ENCODE data around the gene GNAZ.
"Not testable (repeated sequence)": the region's sequence is repeated elsewhere in the genome, so short reads cannot be mapped to it uniquely, and the experiment has no call there.

The GNAZ gene

DNA sequence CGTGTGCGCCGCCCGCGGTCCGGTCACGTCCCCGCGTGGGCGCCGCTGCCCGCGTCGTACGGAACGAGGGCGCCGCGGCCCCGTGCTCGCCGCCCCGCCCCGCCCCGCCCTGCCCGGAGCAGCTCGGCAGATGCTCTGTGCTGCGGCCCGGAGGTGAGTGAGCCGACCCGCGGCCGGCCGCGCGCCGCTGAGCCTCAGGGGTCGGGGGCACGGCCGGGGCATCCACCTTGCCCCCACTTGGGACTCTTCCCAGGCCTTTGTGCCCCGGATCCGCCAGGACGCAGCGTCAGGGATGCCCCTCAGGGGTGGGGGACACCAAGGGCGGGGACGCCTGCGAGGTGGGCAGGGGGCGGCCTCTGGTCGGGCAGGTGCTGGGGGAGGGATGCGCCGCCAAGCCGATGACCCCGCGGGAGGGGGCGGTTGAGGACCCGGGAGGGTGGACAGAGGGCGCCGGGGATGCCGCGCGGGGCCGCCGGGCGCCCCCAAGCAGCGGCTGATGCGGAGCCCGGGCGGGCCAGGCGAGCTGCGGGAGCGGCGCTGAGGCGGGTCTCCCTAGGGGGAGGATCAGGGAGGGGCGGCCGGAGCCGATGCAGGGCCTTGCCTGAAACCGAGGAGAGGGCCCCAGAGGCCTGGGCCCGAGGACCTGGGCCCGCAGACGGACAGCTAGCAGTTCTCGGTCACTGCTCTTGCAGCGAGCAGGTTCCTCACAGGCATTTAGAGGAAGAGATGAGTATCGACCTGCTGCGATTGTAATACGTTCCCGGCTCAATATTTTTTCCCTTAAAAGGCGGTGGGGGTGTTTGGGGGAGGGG, at the start of gene GNAZ:
Gene GNAZ, plus strand, starts transcription at position 102 of the 812 bp plus-strand sequence. CDS start 25,177 bp downstream, outside the sequence.
- in situ Hi-C loops (cut with HindIII; ENCODE audit: low sequenced_read_pairs) = no loop called here
- peak within 1 kb of the TSS; percentile 49 for H3K4me3 ChIP-seq (ENCODE audit: low read depth, low read length)
- no peak for DNase-seq (ENCODE audit: low read depth, low spot score)
- TF ChIP-seq, protein P1, sequence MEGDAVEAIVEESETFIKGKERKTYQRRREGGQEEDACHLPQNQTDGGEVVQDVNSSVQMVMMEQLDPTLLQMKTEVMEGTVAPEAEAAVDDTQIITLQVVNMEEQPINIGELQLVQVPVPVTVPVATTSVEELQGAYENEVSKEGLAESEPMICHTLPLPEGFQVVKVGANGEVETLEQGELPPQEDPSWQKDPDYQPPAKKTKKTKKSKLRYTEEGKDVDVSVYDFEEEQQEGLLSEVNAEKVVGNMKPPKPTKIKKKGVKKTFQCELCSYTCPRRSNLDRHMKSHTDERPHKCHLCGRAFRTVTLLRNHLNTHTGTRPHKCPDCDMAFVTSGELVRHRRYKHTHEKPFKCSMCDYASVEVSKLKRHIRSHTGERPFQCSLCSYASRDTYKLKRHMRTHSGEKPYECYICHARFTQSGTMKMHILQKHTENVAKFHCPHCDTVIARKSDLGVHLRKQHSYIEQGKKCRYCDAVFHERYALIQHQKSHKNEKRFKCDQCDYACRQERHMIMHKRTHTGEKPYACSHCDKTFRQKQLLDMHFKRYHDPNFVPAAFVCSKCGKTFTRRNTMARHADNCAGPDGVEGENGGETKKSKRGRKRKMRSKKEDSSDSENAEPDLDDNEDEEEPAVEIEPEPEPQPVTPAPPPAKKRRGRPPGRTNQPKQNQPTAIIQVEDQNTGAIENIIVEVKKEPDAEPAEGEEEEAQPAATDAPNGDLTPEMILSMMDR (IDR thresholded peaks at IDR 0.05; ENCODE audit: low read depth, low read length) = no peak

DNA sequence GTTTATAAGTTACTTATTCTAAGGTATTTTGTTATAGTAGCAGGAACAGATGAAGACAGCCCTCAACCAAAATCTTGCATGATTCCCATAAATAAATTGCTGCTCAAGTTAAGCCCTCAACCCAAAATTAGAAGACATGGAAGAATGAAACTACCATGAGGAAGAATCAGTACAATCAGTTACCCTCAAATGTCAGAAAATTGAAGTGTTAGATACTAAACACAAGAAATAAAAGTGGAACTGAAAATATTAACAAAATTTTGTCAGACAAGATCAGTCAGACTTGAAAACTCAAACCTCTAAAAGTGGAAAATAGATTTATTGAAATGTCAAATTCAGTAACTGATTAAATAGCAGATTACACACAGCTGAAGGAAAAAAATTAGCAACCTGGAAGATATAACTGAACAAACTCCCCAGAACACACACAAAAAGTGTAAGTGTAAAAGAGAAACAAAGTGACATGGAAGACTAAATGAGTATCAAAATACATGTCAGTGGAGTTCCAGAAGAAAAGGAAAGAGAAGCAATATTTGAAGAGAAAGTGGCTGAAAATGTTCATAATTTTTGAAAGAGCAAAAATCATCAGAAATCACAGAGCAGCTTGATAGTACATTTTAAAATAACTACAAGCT, 49.5 kb upstream of the GNAZ start:
- no peak for DNase-seq (ENCODE audit: low read depth, low spot score)
- TF ChIP-seq, protein P1 (IDR thresholded peaks at IDR 0.05; ENCODE audit: low read depth, low read length) = no peak
- H3K4me3 ChIP-seq (ENCODE audit: low read depth, low read length) = no peak overlapping the region
- in situ Hi-C loops (cut with HindIII; ENCODE audit: low sequenced_read_pairs) = no loop called here

DNA sequence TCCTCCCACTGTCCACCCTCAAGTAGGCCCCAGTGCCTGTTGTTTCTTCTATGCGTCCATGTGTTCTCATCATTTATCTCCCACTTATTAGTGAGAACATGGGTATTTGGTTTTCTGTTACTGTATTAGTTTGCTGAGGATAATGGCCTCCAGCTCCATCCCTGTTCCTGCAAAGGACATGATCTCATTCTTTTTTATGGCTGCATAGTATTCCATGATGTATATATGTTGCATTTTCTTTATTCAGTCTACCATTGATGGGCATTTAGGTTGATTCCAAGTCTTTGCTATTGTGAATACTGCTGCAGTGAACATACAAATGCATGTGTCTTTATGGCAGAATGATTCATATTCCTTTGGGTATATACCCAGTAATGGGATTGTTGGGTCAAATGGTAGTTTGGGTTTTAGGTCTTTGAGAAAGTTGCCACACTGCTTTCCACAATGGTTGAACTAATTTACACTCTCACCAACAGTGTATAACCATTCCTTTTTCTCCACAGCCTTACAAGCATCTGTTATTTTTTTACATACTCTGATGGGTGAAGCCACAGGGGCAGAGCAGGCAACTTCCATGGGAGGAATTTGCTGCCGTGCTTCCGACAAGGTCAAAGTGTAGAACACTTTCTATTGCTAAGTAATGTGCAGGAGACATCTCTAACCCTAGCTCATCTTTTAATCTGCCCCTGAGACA, 48.5 kb upstream of the GNAZ start:
- in situ Hi-C loops (cut with HindIII; ENCODE audit: low sequenced_read_pairs); H3K4me3 ChIP-seq (ENCODE audit: low read depth, low read length); DNase-seq (ENCODE audit: low read depth, low spot score): not testable (repeated sequence)

DNA sequence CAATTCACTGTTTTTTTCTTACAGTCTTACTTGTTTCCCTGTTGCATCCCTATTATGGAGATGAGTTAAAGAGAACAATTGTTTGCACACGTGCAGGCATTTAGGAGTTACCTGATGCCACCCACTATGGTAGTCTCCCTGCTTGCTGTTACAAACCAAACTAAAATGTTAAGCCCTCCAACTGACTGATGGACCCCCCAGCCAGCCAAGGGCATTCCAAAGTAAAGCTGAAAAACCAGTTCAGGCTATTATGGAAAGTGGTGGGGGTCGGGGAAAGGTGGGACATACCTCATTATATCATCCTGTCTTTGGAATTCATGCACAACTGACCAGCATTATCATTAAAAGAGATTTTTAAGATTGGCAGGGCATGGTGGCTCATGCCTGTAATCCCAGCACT, 47.0 kb upstream of the GNAZ start:
- no peak for DNase-seq (ENCODE audit: low read depth, low spot score)
- no peak overlapping the region for H3K4me3 ChIP-seq (ENCODE audit: low read depth, low read length)
- in situ Hi-C loops (cut with HindIII; ENCODE audit: low sequenced_read_pairs) = no loop called here
- TF ChIP-seq, protein P1 (IDR thresholded peaks at IDR 0.05; ENCODE audit: low read depth, low read length) = no peak

DNA sequence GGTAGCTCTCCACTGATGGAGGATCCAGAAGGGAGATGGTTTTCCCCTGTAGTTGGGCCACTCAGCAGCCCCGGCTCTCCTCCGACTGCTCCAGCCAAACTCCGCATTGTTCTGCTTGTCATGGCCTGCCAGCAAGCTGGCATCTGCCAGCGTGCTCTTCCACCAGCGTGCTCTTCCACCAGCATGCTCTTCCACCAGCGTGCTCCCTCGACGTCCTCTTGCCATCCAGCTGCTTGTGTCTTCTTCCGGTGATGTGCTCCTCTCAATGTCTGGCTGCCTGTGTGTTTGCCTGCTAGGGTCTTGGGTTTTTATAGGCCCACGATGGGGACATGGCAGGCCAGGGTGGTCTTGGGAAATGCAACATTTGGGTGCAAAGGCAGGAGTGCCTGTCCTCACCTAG, 43.5 kb upstream of the GNAZ start:
- TF ChIP-seq, protein P1 (IDR thresholded peaks at IDR 0.05; ENCODE audit: low read depth, low read length) = no peak
- no peak for DNase-seq (ENCODE audit: low read depth, low spot score)
- in situ Hi-C loops (cut with HindIII; ENCODE audit: low sequenced_read_pairs) = no loop called here
- no peak overlapping the region for H3K4me3 ChIP-seq (ENCODE audit: low read depth, low read length)

DNA sequence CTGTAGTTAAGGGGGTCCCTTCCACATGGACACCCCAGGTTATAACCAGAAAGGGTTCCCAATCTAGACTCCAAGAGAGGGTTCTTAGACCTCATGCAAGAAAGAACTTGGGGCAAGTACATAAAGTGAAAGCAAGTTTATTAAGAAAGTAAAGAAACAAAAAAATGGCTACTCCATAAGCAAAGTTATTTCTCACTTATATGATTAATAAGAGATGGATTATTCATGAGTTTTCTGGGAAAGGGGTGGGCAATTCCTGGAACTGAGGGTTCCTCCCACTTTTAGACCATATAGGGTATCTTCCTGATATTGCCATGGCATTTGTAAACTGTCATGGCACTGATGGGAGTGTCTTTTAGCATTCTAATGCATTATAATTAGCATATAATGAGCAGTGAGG, 42.5 kb upstream of the GNAZ start:
- in situ Hi-C loops (cut with HindIII; ENCODE audit: low sequenced_read_pairs); H3K4me3 ChIP-seq (ENCODE audit: low read depth, low read length); DNase-seq (ENCODE audit: low read depth, low spot score): not testable (repeated sequence)

DNA sequence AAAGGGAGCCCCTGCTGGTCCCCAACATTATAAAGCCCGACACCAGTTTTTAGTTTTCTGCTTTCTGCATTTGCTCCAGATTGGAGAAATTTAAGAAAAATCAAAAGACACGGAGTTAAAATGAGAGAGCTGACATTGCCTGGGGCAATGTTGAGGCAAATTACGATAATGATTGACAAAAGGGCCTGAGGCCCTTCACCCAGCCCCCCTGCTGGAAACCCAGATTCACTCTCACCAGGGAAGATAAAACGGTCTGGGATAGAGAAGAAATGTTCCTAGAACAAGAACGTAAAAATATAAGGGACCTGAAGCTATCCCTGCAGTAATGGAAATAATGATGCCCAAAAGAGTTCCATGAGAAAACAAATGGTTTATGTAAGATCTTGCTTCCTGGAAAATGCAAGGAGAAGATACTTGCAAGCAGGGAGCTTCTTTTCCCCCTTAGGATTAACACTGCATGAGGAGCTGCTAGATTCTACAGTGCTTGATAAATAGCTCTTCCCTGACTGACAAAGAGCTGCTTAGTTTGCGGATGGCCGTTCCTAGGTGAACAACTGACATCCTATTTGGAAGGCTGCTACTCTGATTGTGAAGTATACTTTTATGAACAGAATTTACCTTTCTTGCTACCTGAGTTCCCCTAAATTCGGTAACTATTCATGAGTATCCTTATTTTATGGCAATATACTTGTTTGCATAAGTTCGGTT, 40.6 kb upstream of the GNAZ start:
- TF ChIP-seq, protein P1 (IDR thresholded peaks at IDR 0.05; ENCODE audit: low read depth, low read length) = no peak
- no peak overlapping the region for H3K4me3 ChIP-seq (ENCODE audit: low read depth, low read length)
- no peak for DNase-seq (ENCODE audit: low read depth, low spot score)
- in situ Hi-C loops (cut with HindIII; ENCODE audit: low sequenced_read_pairs) = no loop called here
